BLaER1 treated with 17β-estradiol and CSF1 and Interleukin-3, amounts not matched to agents 10 nM and 100 nM (cell line): ENCODE measurements around the gene TLE1.

Experiments
- H3K27ac ChIP-seq, 11 experiments: shearing (Covaris generic); formaldehyde crosslinking; 2 replicates each; pipeline ENCODE4 v1.8.1; 2022
- H3K27me3 ChIP-seq, 11 experiments: shearing (Covaris generic); formaldehyde crosslinking; 2 replicates each; pipeline ENCODE4 v1.8.1; 2022
- H3K36me3 ChIP-seq, 11 experiments: shearing (Covaris generic); formaldehyde crosslinking; 2 replicates each; pipeline ENCODE4 v1.8.1; 2022
- H3K4me1 ChIP-seq, 10 experiments: shearing (Covaris generic); formaldehyde crosslinking; 2 replicates each; pipeline ENCODE4 v1.8.1; 2022
- H3K4me2 ChIP-seq, 11 experiments: shearing (Covaris generic); formaldehyde crosslinking; 2 replicates each; pipeline ENCODE4 v1.8.1; 2022
- H3K4me3 ChIP-seq, 10 experiments: shearing (Covaris generic); formaldehyde crosslinking; 2 replicates each; pipeline ENCODE4 v1.8.1; 2022
- H3K9ac ChIP-seq, 11 experiments: shearing (Covaris generic); formaldehyde crosslinking; 2 replicates each; pipeline ENCODE4 v1.8.1; 2022
- H3K9me3 ChIP-seq, 11 experiments: shearing (Covaris generic); formaldehyde crosslinking; replicated peaks in 1 of 11; 2 replicates each; pipeline ENCODE4 v1.8.1; 2022
- H4K20me1 ChIP-seq, 11 experiments: shearing (Covaris generic); formaldehyde crosslinking; 2 replicates each; pipeline ENCODE4 v1.8.1; 2022
- Cebpa-rat ChIP-seq, 11 experiments: shearing (Covaris generic); IDR thresholded peaks; 2 replicates each; pipeline ENCODE4 v1.8.1; 2022

The TLE1 gene

GRCh38 chr9:81559197-81559596 is 130.2 kb downstream of the TLE1 start:
- Histone ChIP-seq H3K4me1 (peaks cover 0 to 7% (median 0%) of the 10 kb centered on the region in 10 experiments; a peak in 3 of 20 replicates), H3K4me2 (no peak overlapping the region), H3K9me3 (no peaks in the 10 kb centered on the region), H3K27me3 (no peaks in the 10 kb centered on the region), H4K20me1 (no peaks in the 10 kb centered on the region), H3K9ac (no peak overlapping the region), H3K27ac (no peak overlapping the region), H3K36me3 (no peaks in the 10 kb centered on the region), H3K4me3 (no peak overlapping the region)
- TF ChIP-seq Cebpa-rat (IDR thresholded peaks at IDR 0.05), result no peak

- Histone ChIP-seq H3K36me3 (no peaks in the 10 kb centered on the region), H4K20me1 (no peaks in the 10 kb centered on the region), H3K4me3 (no peak overlapping the region), H3K27ac (no peak overlapping the region), H3K9ac (no peak overlapping the region), H3K27me3 (no peaks in the 10 kb centered on the region), H3K4me1 (peaks cover 0 to 7% (median 0%) of the 10 kb centered on the region in 10 experiments; a peak in 3 of 20 replicates), H3K4me2 (peak overlapping the region in 3 of 11 experiments; percentile 5 to 23 (median 16); a peak in 3 of 22 replicates), H3K9me3 (no peaks in the 10 kb centered on the region)
- TF ChIP-seq Cebpa-rat (IDR thresholded peaks at IDR 0.05), result no peak
These were observed 131.1 kb downstream of the TLE1 start for GRCh38 chr9:81558091-81558830.

DNA sequence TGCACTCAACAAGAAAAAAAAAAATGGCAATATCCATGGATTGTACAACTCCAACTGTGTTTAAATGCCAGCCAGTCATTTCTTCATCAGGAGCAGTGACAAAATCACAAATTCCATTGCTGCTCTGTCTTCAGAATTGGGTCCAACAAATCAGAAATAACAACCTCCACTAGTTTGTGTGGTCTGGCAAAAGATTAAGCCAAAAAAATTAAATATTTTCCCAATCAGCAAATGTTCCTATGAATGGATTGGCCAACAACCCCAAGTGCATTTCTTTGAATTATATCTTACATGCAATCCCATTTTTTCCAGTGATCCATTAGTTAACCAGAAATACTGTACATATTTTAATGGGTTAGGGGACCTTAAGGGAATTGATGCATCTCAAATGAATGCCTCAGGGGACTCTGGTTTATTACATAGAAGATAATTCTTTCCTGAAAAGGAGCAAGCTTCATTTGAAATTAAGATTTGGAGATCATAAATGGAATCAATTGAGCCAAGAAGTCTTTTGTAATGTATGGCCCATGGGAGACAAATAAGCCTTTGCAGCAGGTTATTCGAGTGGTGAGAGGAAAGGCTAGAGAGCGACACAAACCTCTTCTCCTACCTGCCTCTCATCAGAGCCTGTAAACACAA is 131.8 kb downstream of the TLE1 start:
- no peaks in the 10 kb centered on the region for H3K9me3 ChIP-seq
- H4K20me1 ChIP-seq, result no peaks in the 10 kb centered on the region
- no peaks in the 10 kb centered on the region for H3K27me3 ChIP-seq
- peaks cover 0 to 7% (median 0%) of the 10 kb centered on the region in 10 experiments; a peak in 3 of 20 replicates for H3K4me1 ChIP-seq
- H3K9ac ChIP-seq, result no peak overlapping the region
- H3K4me3 ChIP-seq, result no peak overlapping the region
- peak overlapping the region in 3 of 11 experiments; percentile 5 to 23 (median 16); a peak in 4 of 22 replicates for H3K4me2 ChIP-seq
- no peaks in the 10 kb centered on the region for H3K36me3 ChIP-seq
- no peak overlapping the region for H3K27ac ChIP-seq
- TF ChIP-seq Cebpa-rat (IDR thresholded peaks at IDR 0.05), result no peak

GRCh38 chr9:81556923-81557322 is 132.4 kb downstream of the TLE1 start:
- Histone ChIP-seq H4K20me1 (no peaks in the 10 kb centered on the region), H3K4me3 (no peak overlapping the region), H3K27me3 (no peaks in the 10 kb centered on the region), H3K9me3 (no peaks in the 10 kb centered on the region), H3K4me2 (no peak overlapping the region), H3K36me3 (no peaks in the 10 kb centered on the region), H3K9ac (no peak overlapping the region), H3K4me1 (peaks cover 0 to 7% (median 0%) of the 10 kb centered on the region in 10 experiments; a peak in 3 of 20 replicates), H3K27ac (no peak overlapping the region)
- no peak for TF ChIP-seq Cebpa-rat (IDR thresholded peaks at IDR 0.05)

DNA sequence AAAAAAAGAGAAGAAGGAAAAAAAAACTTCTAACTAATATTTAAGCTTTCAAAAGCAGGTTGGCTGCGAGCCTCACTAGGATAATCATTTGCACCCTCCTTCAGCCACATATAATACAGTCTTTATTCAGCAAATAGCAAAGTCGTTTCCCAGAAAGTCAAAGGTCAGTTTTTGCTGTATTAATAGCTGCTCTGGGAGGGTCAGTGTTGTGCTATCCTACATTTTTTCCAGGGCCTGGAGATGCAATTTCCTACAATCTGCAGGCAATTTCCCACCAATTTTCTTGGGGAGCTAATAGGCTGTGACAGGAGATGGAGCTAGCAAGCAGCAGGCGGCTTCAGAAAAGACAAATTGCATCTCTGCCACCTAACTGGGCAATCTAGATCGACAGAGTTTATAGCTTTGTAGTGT is 136.8 kb downstream of the TLE1 start:
- TF ChIP-seq Cebpa-rat (IDR thresholded peaks at IDR 0.05), result no peak
- Histone ChIP-seq H3K4me3 (no peak overlapping the region), H3K9me3 (no peaks in the 10 kb centered on the region), H3K27ac (no peak overlapping the region), H4K20me1 (no peaks in the 10 kb centered on the region), H3K9ac (no peak overlapping the region), H3K27me3 (no peaks in the 10 kb centered on the region), H3K4me1 (peaks cover 0 to 3% (median 0%) of the 10 kb centered on the region in 10 experiments; a peak in 2 of 20 replicates), H3K36me3 (no peaks in the 10 kb centered on the region), H3K4me2 (no peak overlapping the region)

DNA sequence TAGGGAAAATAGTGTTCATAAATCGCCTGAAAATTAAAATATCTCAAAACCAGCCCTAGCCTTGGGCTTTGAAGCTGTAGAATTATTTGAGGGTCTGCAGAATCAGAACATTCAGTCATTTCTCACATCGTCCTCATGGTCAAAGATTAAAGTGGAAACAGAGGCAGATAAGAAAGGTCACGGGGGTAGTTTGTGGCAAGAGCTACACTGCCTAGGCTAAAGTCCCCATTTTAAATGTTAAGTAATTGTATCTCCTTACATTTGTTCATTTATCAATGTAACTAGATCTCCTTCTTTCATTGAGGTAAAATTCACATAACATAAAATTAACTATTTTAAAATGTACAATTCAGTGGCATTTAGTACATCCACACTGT is 139.2 kb downstream of the TLE1 start:
- Histone ChIP-seq H3K36me3 (no peaks in the 10 kb centered on the region), H3K27me3 (no peaks in the 10 kb centered on the region), H3K9ac (no peak overlapping the region), H4K20me1 (no peaks in the 10 kb centered on the region), H3K27ac (no peak overlapping the region), H3K4me2 (no peak overlapping the region), H3K4me1 (no peaks in the 10 kb centered on the region), H3K9me3 (no peaks in the 10 kb centered on the region), H3K4me3 (no peak overlapping the region)
- TF ChIP-seq Cebpa-rat (IDR thresholded peaks at IDR 0.05), result no peak

DNA sequence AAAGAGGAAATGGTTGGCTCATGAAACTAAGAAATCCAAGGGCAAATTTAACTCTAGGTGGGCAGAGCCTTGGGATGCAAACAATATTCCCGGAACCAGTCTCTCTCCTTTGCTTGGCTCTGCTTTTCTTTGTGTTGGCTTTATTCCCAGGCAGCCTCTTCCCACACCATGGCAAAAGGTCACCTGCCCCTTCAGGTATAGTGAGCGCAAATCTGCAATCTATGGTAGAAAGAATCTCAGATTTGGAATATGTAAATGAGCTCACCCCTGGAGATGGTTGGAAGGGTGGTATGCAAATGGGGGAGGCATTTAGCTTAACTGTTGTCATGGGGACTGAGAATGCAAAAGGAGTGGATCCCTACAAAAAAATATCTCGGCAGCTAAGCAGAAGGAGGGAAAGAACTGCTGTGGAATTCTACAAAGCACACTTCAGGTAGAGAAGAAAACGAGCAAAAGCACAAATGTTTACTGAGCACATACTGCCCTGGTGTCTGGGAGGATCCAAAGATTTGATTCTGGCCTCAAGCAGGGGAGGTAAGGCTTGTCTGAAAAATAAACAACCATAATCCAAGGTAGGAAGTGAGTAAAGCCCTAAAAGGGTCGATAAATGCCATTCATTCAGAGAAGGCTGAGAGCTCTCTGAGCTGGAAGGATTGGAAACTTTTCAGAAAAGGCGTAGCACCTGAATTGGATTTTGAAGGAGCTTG is 139.7 kb downstream of the TLE1 start:
- Histone ChIP-seq H3K9me3 (no peaks in the 10 kb centered on the region), H3K27me3 (no peaks in the 10 kb centered on the region), H3K4me1 (no peaks in the 10 kb centered on the region), H3K36me3 (no peaks in the 10 kb centered on the region), H4K20me1 (no peaks in the 10 kb centered on the region), H3K4me2 (no peak overlapping the region), H3K9ac (no peak overlapping the region), H3K4me3 (no peak overlapping the region), H3K27ac (no peak overlapping the region)
- TF ChIP-seq Cebpa-rat (IDR thresholded peaks at IDR 0.05), result no peak

GRCh38 chr9:81548911-81549310 is 140.4 kb downstream of the TLE1 start:
- no peak for TF ChIP-seq Cebpa-rat (IDR thresholded peaks at IDR 0.05)
- Histone ChIP-seq H3K36me3 (no peaks in the 10 kb centered on the region), H4K20me1 (no peaks in the 10 kb centered on the region), H3K27ac (no peak overlapping the region), H3K9ac (no peak overlapping the region), H3K4me3 (no peak overlapping the region), H3K4me2 (no peak overlapping the region), H3K27me3 (no peaks in the 10 kb centered on the region), H3K9me3 (no peaks in the 10 kb centered on the region), H3K4me1 (no peaks in the 10 kb centered on the region)

DNA sequence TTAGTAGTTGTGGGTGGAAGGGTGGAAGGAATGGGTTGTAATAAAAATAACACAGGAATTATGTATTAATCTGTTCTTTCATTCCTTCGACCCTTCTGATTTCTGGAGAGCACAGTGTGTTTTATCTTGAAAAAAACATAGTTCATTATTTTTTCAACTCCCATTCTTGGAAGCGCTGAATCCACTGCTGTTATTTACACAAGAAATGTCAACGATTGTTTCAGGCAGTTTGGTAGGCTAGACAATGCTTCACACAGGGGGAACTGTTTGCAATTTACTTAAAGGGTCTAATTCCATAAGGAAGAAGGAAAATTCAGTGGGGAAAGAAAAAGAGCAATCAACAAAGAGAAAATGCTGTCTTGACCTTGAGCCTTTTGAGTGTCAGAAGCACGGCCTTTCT is 142.9 kb downstream of the TLE1 start:
- no peaks in the 10 kb centered on the region for H3K27me3 ChIP-seq
- no peak overlapping the region for H3K9ac ChIP-seq
- no peaks in the 10 kb centered on the region for H4K20me1 ChIP-seq
- no peak overlapping the region for H3K4me2 ChIP-seq
- no peak overlapping the region for H3K4me3 ChIP-seq
- TF ChIP-seq Cebpa-rat (IDR thresholded peaks at IDR 0.05), result no peak
- H3K4me1 ChIP-seq, result no peaks in the 10 kb centered on the region
- no peaks in the 10 kb centered on the region for H3K9me3 ChIP-seq
- no peaks in the 10 kb centered on the region for H3K36me3 ChIP-seq
- no peak overlapping the region for H3K27ac ChIP-seq
